Stimulated activated CD8-positive, alpha-beta memory T cell treated with anti-CD3 and anti-CD28 coated beads, Interleukin-2, amount 100 ng/mL, for 48 hours (primary cell): ENCODE results near the gene FOS.

Experiments used
- DNase-seq, 2 donors: peaks; one replicate each; pipeline ENCODE4 v3.0.0-alpha.2; 2020; ENCODE audit warnings: low read depth in 2 of 2

FOS gene

GRCh38 chr14:75318353-75318752, 39.7 kb downstream of the FOS start:
- DNase-seq = no peak

GRCh38 chr14:75319021-75319420, 40.4 kb downstream of the FOS start:
- DNase-seq = no peak

- no peak for DNase-seq
Measured at GRCh38 chr14:75320196-75320595, 41.6 kb downstream of the FOS start.

- DNase-seq = no peak
Measured at GRCh38 chr14:75322746-75323145, 44.1 kb downstream of the FOS start.

- DNase-seq = no peak
Measured at GRCh38 chr14:75323571-75323970, 44.9 kb downstream of the FOS start.

GRCh38 chr14:75328558-75329155, 50.0 kb downstream of the FOS start:
- DNase-seq = no peak

- DNase-seq = no peak
Measured at GRCh38 chr14:75329369-75329768, 50.7 kb downstream of the FOS start.

- no peak for DNase-seq
Measured at GRCh38 chr14:75331471-75331870, 52.8 kb downstream of the FOS start.
